Coronary artery (tissue), 2 donors: Measurements from ENCODE around the gene ALDOA.

Experiments used
- DNase-seq: peaks from one replicate; pipeline ENCODE4 v3.0.0-alpha.2; 2017; ENCODE audit warnings: low spot score
- H3K27ac ChIP-seq, 2 donors: fragments of 200-600 bp; sonication (generic); one replicate each; pipeline ENCODE4 v1.5.1; 2016 to 2019
- H3K4me3 ChIP-seq: fragments of 200-600 bp; sonication (generic); 2 replicates; pipeline ENCODE4 v1.5.1; 2016; ENCODE audit warnings: mild to moderate bottlenecking, moderate library complexity
- TF ChIP-seq, protein P1 (sequence below): fragments of 200-600 bp; sonication (generic); IDR thresholded peaks from one replicate; pipeline ENCODE4 v1.5.1; 2019; ENCODE audit warnings: antibody characterized with exemption

ALDOA gene

DNA sequence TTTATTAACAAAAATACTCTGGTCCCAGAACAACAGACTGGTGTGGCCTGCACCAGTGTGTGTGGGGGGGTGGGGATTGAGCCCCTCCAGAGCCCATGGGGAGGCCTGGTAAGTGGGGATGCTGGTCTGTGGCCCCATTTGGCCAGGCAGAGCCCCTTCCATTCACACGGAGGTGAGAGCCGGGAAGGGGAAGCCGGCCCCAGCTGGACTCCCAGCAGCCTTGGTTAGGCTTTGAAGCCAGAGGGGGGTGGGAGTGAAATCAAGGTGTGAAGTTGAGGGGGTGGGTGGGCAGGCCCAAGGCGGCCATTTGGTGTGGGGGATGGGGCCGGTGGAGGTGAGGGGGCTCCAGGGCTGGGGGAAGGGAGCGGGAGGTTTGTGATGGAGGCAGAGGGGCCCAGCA lies 20.3 kb downstream of the ALDOA start:
- H3K27ac ChIP-seq = peak overlapping the region; percentile 52 to 65
- TF ChIP-seq, protein P1, sequence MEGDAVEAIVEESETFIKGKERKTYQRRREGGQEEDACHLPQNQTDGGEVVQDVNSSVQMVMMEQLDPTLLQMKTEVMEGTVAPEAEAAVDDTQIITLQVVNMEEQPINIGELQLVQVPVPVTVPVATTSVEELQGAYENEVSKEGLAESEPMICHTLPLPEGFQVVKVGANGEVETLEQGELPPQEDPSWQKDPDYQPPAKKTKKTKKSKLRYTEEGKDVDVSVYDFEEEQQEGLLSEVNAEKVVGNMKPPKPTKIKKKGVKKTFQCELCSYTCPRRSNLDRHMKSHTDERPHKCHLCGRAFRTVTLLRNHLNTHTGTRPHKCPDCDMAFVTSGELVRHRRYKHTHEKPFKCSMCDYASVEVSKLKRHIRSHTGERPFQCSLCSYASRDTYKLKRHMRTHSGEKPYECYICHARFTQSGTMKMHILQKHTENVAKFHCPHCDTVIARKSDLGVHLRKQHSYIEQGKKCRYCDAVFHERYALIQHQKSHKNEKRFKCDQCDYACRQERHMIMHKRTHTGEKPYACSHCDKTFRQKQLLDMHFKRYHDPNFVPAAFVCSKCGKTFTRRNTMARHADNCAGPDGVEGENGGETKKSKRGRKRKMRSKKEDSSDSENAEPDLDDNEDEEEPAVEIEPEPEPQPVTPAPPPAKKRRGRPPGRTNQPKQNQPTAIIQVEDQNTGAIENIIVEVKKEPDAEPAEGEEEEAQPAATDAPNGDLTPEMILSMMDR = no peak
- DNase-seq = no peak

GRCh38 chr16:30086291-30087140 lies 21.0 kb downstream of the ALDOA start:
- peak overlapping the region in 1 of 2 donors; percentile 65 for H3K27ac ChIP-seq
- no peak for DNase-seq
- H3K4me3 ChIP-seq = no peak overlapping the region
- TF ChIP-seq, protein P1 = no peak

More for the DNA sequence above, 20.3 kb downstream of the ALDOA start:
- no peak overlapping the region for H3K4me3 ChIP-seq

GRCh38 chr16:30087181-30087898 lies 21.8 kb downstream of the ALDOA start:
- H3K27ac ChIP-seq = no peak overlapping the region
- TF ChIP-seq, protein P1 = no peak
- H3K4me3 ChIP-seq = no peak overlapping the region
- DNase-seq = no peak

DNA sequence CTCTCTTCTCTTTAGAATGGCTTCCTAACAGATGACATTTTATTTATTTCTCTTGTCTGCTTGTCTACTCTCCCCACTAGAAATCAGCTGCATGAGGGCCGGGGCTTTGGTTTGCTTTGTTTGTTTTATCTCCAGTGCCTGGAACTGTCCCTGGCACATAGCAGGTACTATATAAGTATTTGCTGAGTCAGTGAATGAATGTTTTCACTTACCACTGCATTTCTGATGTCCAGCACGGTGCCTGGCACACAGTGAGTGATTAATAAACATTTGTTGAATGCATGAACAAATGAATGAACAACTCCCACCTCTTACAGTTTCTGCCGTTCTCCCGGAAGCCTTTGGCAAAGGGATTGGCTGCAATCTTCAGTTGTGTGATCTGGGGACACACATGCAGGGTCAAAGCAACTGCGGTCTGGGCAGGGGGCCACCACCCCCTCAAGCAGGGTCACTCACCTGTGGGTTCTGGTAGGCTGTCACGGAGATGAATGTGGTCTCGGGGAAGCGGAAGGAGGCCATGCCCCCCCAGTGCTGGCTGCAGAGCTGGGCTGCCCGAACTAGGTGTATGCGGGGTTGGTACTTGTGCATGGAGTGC lies 22.8 kb downstream of the ALDOA start:
- no peak for DNase-seq
- TF ChIP-seq, protein P1 = no peak
- Histone ChIP-seq H3K27ac (no peak overlapping the region), H3K4me3 (no peak overlapping the region)

DNA sequence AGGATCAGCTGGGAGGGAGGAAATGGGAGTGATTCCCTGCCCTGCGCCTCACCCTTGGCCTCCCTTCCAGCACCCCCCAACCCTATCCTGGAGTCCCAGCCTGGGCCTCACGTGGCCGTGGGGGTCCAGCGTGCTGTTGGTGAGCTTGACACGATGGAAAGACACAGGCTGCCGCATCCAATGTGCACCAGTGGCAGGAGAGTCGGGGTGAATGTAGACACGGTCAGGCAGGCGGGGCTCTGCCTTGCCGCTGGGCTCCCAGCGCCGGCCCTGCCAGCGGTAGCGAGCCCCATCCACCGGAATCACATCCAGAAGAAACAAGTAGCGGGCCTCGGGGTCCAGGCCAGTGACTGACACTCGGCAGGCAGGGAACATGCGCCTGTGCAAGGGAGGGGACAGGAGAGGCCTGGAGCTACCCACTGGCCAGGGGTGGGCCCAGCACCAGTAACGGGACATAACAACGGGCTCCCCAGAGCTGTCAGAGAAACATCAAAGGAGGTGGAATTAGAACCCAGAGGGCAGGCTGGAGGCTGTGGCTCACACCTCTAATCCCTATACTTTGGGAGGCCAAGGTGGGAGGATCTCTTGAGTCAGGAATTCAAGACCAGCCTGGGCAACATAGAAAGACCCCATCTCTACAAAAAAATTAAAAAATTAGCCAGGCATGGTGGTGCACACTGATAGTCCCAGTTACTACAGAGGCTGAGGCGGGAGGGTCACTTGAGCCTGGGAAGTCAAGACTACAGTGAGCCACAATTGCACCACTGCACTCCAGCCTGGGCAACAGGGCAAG lies 23.5 kb downstream of the ALDOA start:
- H3K27ac ChIP-seq = no peak overlapping the region
- TF ChIP-seq, protein P1 = no peak
- no peak for DNase-seq

DNA sequence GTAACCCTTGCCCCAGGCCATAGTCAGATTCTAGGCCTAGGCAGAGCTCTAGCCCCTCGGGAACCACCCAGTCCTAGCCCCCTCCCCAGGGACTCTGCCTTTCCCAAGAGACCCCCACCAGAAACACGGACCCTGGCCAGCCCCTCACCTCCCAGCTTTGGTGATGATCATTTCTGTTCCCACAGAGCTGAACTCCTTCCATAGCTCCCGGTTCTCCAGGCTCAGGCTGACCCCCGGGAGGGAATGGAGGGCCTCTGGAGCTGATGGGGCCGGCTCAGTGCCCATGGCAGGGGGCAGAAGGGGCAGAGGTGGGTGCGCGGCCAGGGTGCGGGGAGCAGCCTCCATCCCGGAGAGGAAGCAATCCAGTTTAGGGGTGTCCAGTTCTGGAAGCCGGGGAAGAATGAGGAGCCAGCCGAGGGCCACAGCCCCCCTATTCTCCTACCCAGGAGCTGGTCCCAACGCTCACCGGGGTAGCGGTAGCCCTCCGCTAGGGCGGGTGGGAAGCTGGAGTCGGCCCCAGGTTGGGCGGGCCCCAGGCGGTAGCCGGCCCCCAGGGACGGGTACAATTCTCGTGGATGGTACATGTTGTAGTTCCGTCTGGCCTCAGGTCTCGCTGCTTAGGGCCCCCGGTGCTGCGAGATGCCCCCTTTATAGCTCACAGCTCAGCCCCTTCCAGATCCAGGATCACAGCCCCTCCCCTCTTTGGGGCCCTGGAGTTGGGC lies 25.2 kb downstream of the ALDOA start:
- DNase-seq = no peak
- peak overlapping the region; percentile 36 to 91 for H3K27ac ChIP-seq
- TF ChIP-seq, protein P1 = no peak
- peak overlapping the region; percentile 72 for H3K4me3 ChIP-seq

More for the DNA sequence above, 23.5 kb downstream of the ALDOA start:
- H3K4me3 ChIP-seq = no peak overlapping the region
